Central memory CD8-positive, alpha-beta T cell (primary cell): ENCODE measurements around the gene C4orf50.

Experiments
- ATAC-seq: fragments of 150-1000 bp; cut with Tn5 transposase; replicated peaks from 2 replicates; pipeline ENCODE4 v1.10.0; 2022; ENCODE audit warnings: mild to moderate bottlenecking, moderate FRiP score, moderate number of reproducible peaks; ENCODE audit not compliant: poor library complexity, severe bottlenecking; ENCODE audit errors: extremely low read depth
- DNase-seq, 2 donors: peaks; one replicate each; pipeline ENCODE4 v3.0.0; 2021; ENCODE audit warnings: low spot score in 2 of 2
- H3K27ac Mint-ChIP-seq: one replicate; pipeline ENCODE4 v1.8.0; 2022; ENCODE audit warnings: low read depth, mild to moderate bottlenecking, moderate library complexity, mixed read lengths
- H3K27me3 Mint-ChIP-seq: one replicate; pipeline ENCODE4 v1.8.0; 2022; ENCODE audit warnings: mixed read lengths
- H3K36me3 Mint-ChIP-seq: one replicate; pipeline ENCODE4 v1.8.0; 2022; ENCODE audit warnings: mild to moderate bottlenecking, moderate library complexity, mixed read lengths; ENCODE audit not compliant: insufficient read depth
- H3K4me1 Mint-ChIP-seq: one replicate; pipeline ENCODE4 v1.8.0; 2022; ENCODE audit warnings: mixed read lengths
- H3K4me3 Mint-ChIP-seq: one replicate; pipeline ENCODE4 v1.8.0; 2022; ENCODE audit warnings: mild to moderate bottlenecking, moderate library complexity, mixed read lengths
- H3K9me3 Mint-ChIP-seq: one replicate; pipeline ENCODE4 v1.8.0; 2022; ENCODE audit warnings: mixed read lengths

C4orf50 gene

GRCh38 chr4:5931526-5931925 is 86.7 kb downstream of the C4orf50 start:
- DNase-seq (no peak), ATAC-seq (no peak)
- Mint-ChIP-seq H3K4me3 (no peak overlapping the region), H3K27me3 (peaks cover 7% of the 10 kb centered on the region), H3K9me3 (no peaks in the 10 kb centered on the region), H3K27ac (no peak overlapping the region), H3K36me3 (no peaks in the 10 kb centered on the region), H3K4me1 (no peaks in the 10 kb centered on the region)

GRCh38 chr4:5930876-5931275 is 87.4 kb downstream of the C4orf50 start:
- DNase-seq = no peak
- Mint-ChIP-seq H3K27ac (no peak overlapping the region), H3K27me3 (peaks cover 7% of the 10 kb centered on the region), H3K9me3 (no peaks in the 10 kb centered on the region), H3K4me1 (no peaks in the 10 kb centered on the region), H3K4me3 (no peak overlapping the region), H3K36me3 (no peaks in the 10 kb centered on the region)
- ATAC-seq = no peak

- DNase-seq (no peak), ATAC-seq (no peak)
- Mint-ChIP-seq H3K27ac (no peak overlapping the region), H3K36me3 (no peaks in the 10 kb centered on the region), H3K27me3 (peaks cover 7% of the 10 kb centered on the region), H3K9me3 (no peaks in the 10 kb centered on the region), H3K4me1 (no peaks in the 10 kb centered on the region), H3K4me3 (no peak overlapping the region)
Observed at GRCh38 chr4:5930456-5930855, 87.8 kb downstream of the C4orf50 start.

GRCh38 chr4:5928844-5929420 is 89.3 kb downstream of the C4orf50 start:
- H3K9me3 Mint-ChIP-seq = no peaks in the 10 kb centered on the region
- H3K27ac Mint-ChIP-seq = no peak overlapping the region
- H3K4me1 Mint-ChIP-seq = no peaks in the 10 kb centered on the region
- ATAC-seq (no peak), DNase-seq (no peak)
- peaks cover 7% of the 10 kb centered on the region for H3K27me3 Mint-ChIP-seq
- H3K4me3 Mint-ChIP-seq = no peak overlapping the region
- no peaks in the 10 kb centered on the region for H3K36me3 Mint-ChIP-seq

GRCh38 chr4:5928274-5928673 is 90.0 kb downstream of the C4orf50 start:
- DNase-seq = no peak
- H3K4me1 Mint-ChIP-seq = no peaks in the 10 kb centered on the region
- H3K27ac Mint-ChIP-seq = no peak overlapping the region
- no peak overlapping the region for H3K4me3 Mint-ChIP-seq
- H3K36me3 Mint-ChIP-seq = no peaks in the 10 kb centered on the region
- H3K27me3 Mint-ChIP-seq = peaks cover 3% of the 10 kb centered on the region
- no peak for ATAC-seq
- no peaks in the 10 kb centered on the region for H3K9me3 Mint-ChIP-seq

- Mint-ChIP-seq H3K4me1 (no peaks in the 10 kb centered on the region), H3K4me3 (no peak overlapping the region), H3K27me3 (peaks cover 6% of the 10 kb centered on the region), H3K36me3 (no peaks in the 10 kb centered on the region), H3K9me3 (no peaks in the 10 kb centered on the region), H3K27ac (no peak overlapping the region)
- no peak for DNase-seq
- ATAC-seq = no peak
Observed at GRCh38 chr4:5927747-5928146, 90.5 kb downstream of the C4orf50 start.

DNA sequence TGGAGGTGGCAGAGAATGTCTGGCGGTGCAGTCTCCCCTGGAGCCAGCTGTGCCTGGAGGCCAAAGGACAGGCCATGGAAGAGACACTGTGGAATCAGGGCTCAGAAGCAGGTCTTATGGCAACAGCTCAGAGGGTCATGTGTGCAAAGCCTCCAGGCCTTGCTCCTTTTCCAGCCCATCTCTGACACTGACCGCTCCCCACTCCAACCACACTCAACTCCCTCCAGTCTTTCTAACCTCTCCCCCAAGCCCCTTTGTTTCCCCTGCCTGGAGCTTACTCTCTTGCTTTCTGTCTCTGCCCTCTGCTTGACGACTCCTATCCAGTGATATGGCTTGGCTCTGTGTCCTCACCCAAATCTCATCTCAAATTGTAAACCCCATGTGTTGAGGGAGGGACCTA is 91.1 kb downstream of the C4orf50 start:
- Mint-ChIP-seq H3K27me3 (peaks cover 10% of the 10 kb centered on the region), H3K36me3 (no peaks in the 10 kb centered on the region), H3K4me3 (no peak overlapping the region), H3K9me3 (no peaks in the 10 kb centered on the region), H3K27ac (no peak overlapping the region), H3K4me1 (no peaks in the 10 kb centered on the region)
- ATAC-seq (no peak), DNase-seq (no peak)

GRCh38 chr4:5926598-5926997 is 91.6 kb downstream of the C4orf50 start:
- no peak for ATAC-seq
- H3K27me3 Mint-ChIP-seq = peaks cover 10% of the 10 kb centered on the region
- no peak for DNase-seq
- H3K4me1 Mint-ChIP-seq = no peaks in the 10 kb centered on the region
- no peak overlapping the region for H3K4me3 Mint-ChIP-seq
- H3K27ac Mint-ChIP-seq = no peak overlapping the region
- H3K36me3 Mint-ChIP-seq = no peaks in the 10 kb centered on the region
- no peaks in the 10 kb centered on the region for H3K9me3 Mint-ChIP-seq

GRCh38 chr4:5925419-5926200 is 92.6 kb downstream of the C4orf50 start:
- no peak overlapping the region for H3K4me3 Mint-ChIP-seq
- DNase-seq (no peak), ATAC-seq (no peak)
- no peaks in the 10 kb centered on the region for H3K4me1 Mint-ChIP-seq
- H3K9me3 Mint-ChIP-seq = no peaks in the 10 kb centered on the region
- peaks cover 10% of the 10 kb centered on the region for H3K27me3 Mint-ChIP-seq
- no peaks in the 10 kb centered on the region for H3K36me3 Mint-ChIP-seq
- no peak overlapping the region for H3K27ac Mint-ChIP-seq

- H3K27ac Mint-ChIP-seq = no peak overlapping the region
- no peak for ATAC-seq
- no peaks in the 10 kb centered on the region for H3K4me1 Mint-ChIP-seq
- H3K4me3 Mint-ChIP-seq = no peak overlapping the region
- peaks cover 10% of the 10 kb centered on the region for H3K27me3 Mint-ChIP-seq
- DNase-seq = no peak
- H3K9me3 Mint-ChIP-seq = no peaks in the 10 kb centered on the region
- H3K36me3 Mint-ChIP-seq = no peaks in the 10 kb centered on the region
Observed at GRCh38 chr4:5924461-5925125, 93.6 kb downstream of the C4orf50 start.

DNA sequence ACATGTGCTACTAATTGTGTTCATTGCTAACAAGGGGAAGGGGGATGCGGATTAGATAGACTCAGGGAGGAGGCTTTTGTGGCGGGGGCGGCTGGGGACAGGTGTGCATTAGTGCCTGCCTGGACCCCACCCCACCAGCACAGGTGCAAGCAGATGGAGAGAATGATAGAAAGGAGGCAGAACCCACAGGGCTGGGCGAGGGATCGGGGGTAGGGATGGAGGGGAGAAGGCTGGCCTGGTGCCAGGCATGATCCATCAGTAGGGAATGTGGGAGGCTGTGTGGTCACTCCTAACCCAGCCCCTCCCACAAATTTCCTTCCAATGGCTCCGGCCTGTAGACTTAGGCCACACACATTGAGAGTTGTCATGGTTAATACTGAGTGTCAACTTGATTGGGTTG is 94.9 kb downstream of the C4orf50 start:
- no peak for DNase-seq
- H3K27me3 Mint-ChIP-seq = peaks cover 10% of the 10 kb centered on the region
- no peaks in the 10 kb centered on the region for H3K4me1 Mint-ChIP-seq
- H3K9me3 Mint-ChIP-seq = no peaks in the 10 kb centered on the region
- peak overlapping the region; percentile 22 for H3K27ac Mint-ChIP-seq
- H3K36me3 Mint-ChIP-seq = no peaks in the 10 kb centered on the region
- ATAC-seq = no peak
- H3K4me3 Mint-ChIP-seq = no peak overlapping the region

DNA sequence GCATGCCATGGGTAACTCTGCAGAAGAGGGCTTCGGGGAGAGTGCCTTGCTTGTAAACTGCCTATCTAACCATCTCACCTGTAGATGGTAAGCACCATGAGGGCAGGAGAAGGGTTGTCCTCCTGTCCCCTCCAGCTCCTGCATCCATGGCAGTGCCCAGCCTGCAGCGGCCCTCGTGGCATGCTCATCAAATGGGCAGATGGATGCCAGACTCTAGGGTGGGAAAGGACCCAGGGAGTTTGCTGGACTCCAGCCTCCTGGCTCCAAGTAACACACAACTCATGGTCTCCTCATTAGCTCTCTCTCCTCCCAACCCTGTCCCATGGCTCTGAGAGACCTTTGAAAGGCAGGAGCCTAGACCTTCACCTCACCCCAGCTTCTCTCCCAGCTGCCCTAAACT is 95.7 kb downstream of the C4orf50 start:
- Mint-ChIP-seq H3K4me3 (no peak overlapping the region), H3K36me3 (no peaks in the 10 kb centered on the region), H3K9me3 (no peaks in the 10 kb centered on the region), H3K27me3 (peaks cover 10% of the 10 kb centered on the region), H3K27ac (no peak overlapping the region), H3K4me1 (no peaks in the 10 kb centered on the region)
- no peak for ATAC-seq
- no peak for DNase-seq

DNA sequence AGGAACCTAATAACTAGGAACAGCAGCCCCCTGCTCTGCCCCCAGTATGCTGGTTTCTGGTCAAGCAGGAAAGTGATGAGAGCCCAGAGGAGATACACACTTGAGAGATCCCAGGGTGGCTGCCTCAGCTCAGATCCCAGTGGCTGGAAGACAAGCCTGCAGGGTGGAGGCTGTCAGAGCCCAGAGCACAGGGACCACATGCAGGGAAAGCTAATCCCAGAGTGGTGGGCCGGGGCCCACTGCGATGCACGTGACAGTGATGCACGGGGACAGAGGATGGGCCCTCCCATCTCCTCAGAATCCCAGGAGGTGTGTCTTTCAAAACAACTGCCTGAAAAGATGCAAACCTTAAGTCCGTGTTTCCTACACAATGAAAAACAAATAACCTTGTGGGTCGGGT is 96.2 kb downstream of the C4orf50 start:
- Mint-ChIP-seq H3K4me1 (no peaks in the 10 kb centered on the region), H3K27me3 (peaks cover 10% of the 10 kb centered on the region), H3K27ac (no peak overlapping the region), H3K36me3 (no peaks in the 10 kb centered on the region), H3K9me3 (no peaks in the 10 kb centered on the region), H3K4me3 (no peak overlapping the region)
- ATAC-seq (no peak), DNase-seq (no peak)
